Liver (tissue), 9 donors: ENCODE measurements around the gene EIF2B2. TPM values are rescaled to one million over a fixed set of nuclear protein-coding genes. Genes with fewer than 3 reads are reported as not detected.

ENCODE experiments used
- DNase-seq: peaks from one replicate; pipeline ENCODE4 v3.0.0-alpha.2; 2017; ENCODE audit warnings: low spot score
- H3K27ac ChIP-seq, 2 donors: one replicate each; pipeline ENCODE4 v1.7.0; 2013; ENCODE audit warnings: inconsistent platforms in 2 of 2, low read length in 2 of 2, control low read depth in 1 of 2, low read depth in 1 of 2, mild to moderate bottlenecking in 1 of 2
- H3K27me3 ChIP-seq, 4 donors: one replicate each; pipeline versions ENCODE4 v1.6.1 to v1.7.0; 2013; ENCODE audit warnings: low read length in 3 of 4, inconsistent platforms in 1 of 4, mild to moderate bottlenecking in 1 of 4, moderate library complexity in 1 of 4; ENCODE audit not compliant: control insufficient read depth in 4 of 4, insufficient read depth in 4 of 4
- H3K36me3 ChIP-seq, 4 donors: one replicate each; pipeline versions ENCODE4 v1.6.1 to v1.7.0; 2013; ENCODE audit warnings: low read length in 3 of 4, mild to moderate bottlenecking in 3 of 4, low read depth in 1 of 4, moderate library complexity in 1 of 4; ENCODE audit not compliant: control insufficient read depth in 4 of 4, insufficient read depth in 3 of 4
- H3K4me1 ChIP-seq, 4 donors: one replicate each; pipeline versions ENCODE4 v1.6.1 to v1.7.0; 2013; ENCODE audit warnings: low read length in 3 of 4, mild to moderate bottlenecking in 3 of 4, moderate library complexity in 1 of 4; ENCODE audit not compliant: control insufficient read depth in 4 of 4, insufficient read depth in 4 of 4
- H3K4me3 ChIP-seq, 3 donors: one replicate each; pipeline versions ENCODE4 v1.6.1 to v1.7.0; 2013; ENCODE audit warnings: low read length in 3 of 3, control low read depth in 1 of 3, low read depth in 1 of 3, mild to moderate bottlenecking in 1 of 3
- H3K9ac ChIP-seq, 2 donors: one replicate each; pipeline ENCODE4 v1.7.0; 2013; ENCODE audit warnings: low read length in 2 of 2, mild to moderate bottlenecking in 2 of 2, moderate library complexity in 2 of 2, control low read depth in 1 of 2, low read depth in 1 of 2
- H3K9me3 ChIP-seq, 4 donors: one replicate each; pipeline versions ENCODE4 v1.6.1 to v1.7.0; 2013; ENCODE audit warnings: low read length in 3 of 4; ENCODE audit not compliant: control insufficient read depth in 4 of 4
- ATF3 ChIP-seq: IDR thresholded peaks from 2 replicates; pipeline ENCODE4 v1.6.1; 2016; ENCODE audit warnings: antibody characterized with exemption
- CTCF ChIP-seq: fragments of 150-350 bp; IDR thresholded peaks from 2 replicates; pipeline ENCODE4 v1.5.1; 2017; ENCODE audit warnings: improper control_type of control experiment, low read depth, low read length; ENCODE audit not compliant: missing input control
- EGR1 ChIP-seq, 2 donors: IDR thresholded peaks; 2 replicates each; pipeline ENCODE4 v1.6.1; 2016 to 2018; ENCODE audit warnings: antibody characterized with exemption in 2 of 2, low read depth in 2 of 2
- FOXA1 ChIP-seq: IDR thresholded peaks from 2 replicates; pipeline ENCODE4 v1.6.1; 2016; ENCODE audit warnings: antibody characterized with exemption
- FOXA2 ChIP-seq: IDR thresholded peaks from 2 replicates; pipeline ENCODE4 v1.6.1; 2016; ENCODE audit warnings: antibody characterized with exemption
- GABPA ChIP-seq, 2 donors: IDR thresholded peaks in 1 of 2; conservative IDR thresholded peaks in 1 of 2; 2 replicates each; pipeline ENCODE4 v1.6.1; 2016; ENCODE audit warnings: antibody characterized with exemption in 2 of 2, mild to moderate bottlenecking in 1 of 2, moderate library complexity in 1 of 2
- HNF4A ChIP-seq, 2 donors: conservative IDR thresholded peaks; 2 replicates each; pipeline ENCODE4 v1.6.1; 2016; ENCODE audit warnings: antibody characterized with exemption in 2 of 2, mild to moderate bottlenecking in 2 of 2
- HNF4G ChIP-seq: IDR thresholded peaks from 2 replicates; pipeline ENCODE4 v1.6.1; 2016; ENCODE audit warnings: antibody characterized with exemption
- JUND ChIP-seq, 2 donors: IDR thresholded peaks; 2 replicates each; pipeline ENCODE4 v1.6.1; 2016; ENCODE audit warnings: antibody characterized with exemption in 2 of 2
- MAX ChIP-seq: IDR thresholded peaks from 2 replicates; pipeline ENCODE4 v1.6.1; 2016; ENCODE audit warnings: antibody characterized with exemption
- NR2F2 ChIP-seq: IDR thresholded peaks from 2 replicates; pipeline ENCODE4 v1.6.1; 2016; ENCODE audit warnings: antibody characterized with exemption
- REST ChIP-seq: IDR thresholded peaks from 2 replicates; pipeline ENCODE4 v1.6.1; 2016; ENCODE audit warnings: antibody characterized with exemption, mild to moderate bottlenecking
- RXRA ChIP-seq, 2 donors: IDR thresholded peaks; 2 replicates each; pipeline ENCODE4 v1.6.1; 2017 to 2018; ENCODE audit warnings: antibody characterized with exemption in 2 of 2, mild to moderate bottlenecking in 1 of 2
- SP1 ChIP-seq: IDR thresholded peaks from 2 replicates; pipeline ENCODE4 v1.6.1; 2018; ENCODE audit warnings: antibody characterized with exemption, mild to moderate bottlenecking
- YY1 ChIP-seq: IDR thresholded peaks from 2 replicates; pipeline ENCODE4 v1.6.1; 2016; ENCODE audit warnings: antibody characterized with exemption, mild to moderate bottlenecking
- ZBTB33 ChIP-seq: IDR thresholded peaks from 2 replicates; pipeline ENCODE4 v1.6.1; 2016; ENCODE audit warnings: antibody characterized with exemption
- WGBS: extraction: QIAGEN DNeasy Blood & Tissue Kit; methylation state at CpG from one replicate; pipeline ENCODE4 v1.1.7; 2013; 5-methylcytosine and 5-hydroxymethylcytosine counted together
- polyA plus RNA-seq, 2 donors: library from polyadenylated mRNA; stranded (reverse) in 1 of 2; unstranded in 1 of 2; fragments of 200-250 nt in 1 of 2; fragments of >200 nt in 1 of 2; fragmentation: Nextera tagmentation in 1 of 2; extraction: Ambion mirVana in 1 of 2; gene quantifications; one replicate each; pipeline versions ENCODE4 v1.2.1 to v1.2.3, GENCODE V29; 2013 to 2015
- total RNA-seq, 2 donors: library from RNA; depleted of rRNA; stranded (reverse); fragments of >200 nt; gene quantifications; one replicate each; pipeline ENCODE4 v1.2.3, GENCODE V29; 2014
- donor health status: healthy.
- donor health status: healthy.
- donor health status: healthy.
- donor health status: healthy.
- donor health status: healthy.

EIF2B2 gene
- total and polyA plus RNA-seq, 4 donors, result 16.2 to 23.6 (median 20.2) TPM

- TF ChIP-seq MAX, result no peak
These were observed 23.0 kb upstream of the EIF2B2 start (continued) for GRCh38 chr14:74979442-74980397.

- TF ChIP-seq HNF4G (no peak), EGR1 (IDR thresholded peaks at IDR 0.05; ENCODE audit: low read depth in 2 of 2) (no peak), REST (no peak), CTCF (no peak), YY1 (no peak), ZBTB33 (no peak), MAX (no peak), JUND (IDR thresholded peaks at IDR 0.05) (no peak), NR2F2 (no peak), RXRA (IDR thresholded peaks at IDR 0.05) (no peak), ATF3 (no peak), SP1 (no peak), GABPA (IDR thresholded peaks at IDR 0.05 in 1 of 2, conservative IDR thresholded peaks at IDR 0.05 in 1 of 2) (no peak), FOXA2 (no peak), HNF4A (conservative IDR thresholded peaks at IDR 0.05) (no peak), FOXA1 (no peak)
- Histone ChIP-seq H3K4me1 (no peaks in the 10 kb centered on the region), H3K9ac (no peak overlapping the region), H3K4me3 (no peak overlapping the region), H3K27ac (no peak overlapping the region), H3K9me3 (no peaks in the 10 kb centered on the region), H3K27me3 (no peaks in the 10 kb centered on the region), H3K36me3 (no peaks in the 10 kb centered on the region)
- DNase-seq, result no peak
- WGBS, result 86% methylated on average over 4 of the region's 4 CpGs
These were observed 22.4 kb upstream of the EIF2B2 start for GRCh38 chr14:74980398-74980730.
